DMS79 (cell line): ENCODE data around the gene RPL27.
A peak's percentile ranks its signal among the peaks of the same experiment; 100 is the strongest.
"Not testable (repeated sequence)": the region's sequence is repeated elsewhere in the genome, so short reads cannot be mapped to it uniquely, and the experiment has no call there.

Source experiments
- DNase-seq: peaks from one replicate; lab custom pipeline; 2025; lab: John Stamatoyannopoulos, UW

The RPL27 gene

GRCh38 chr17:42993913-42994312 is 4.3 kb upstream of the RPL27 start:
- not testable (repeated sequence) for DNase-seq

- no peak for DNase-seq
Observed at GRCh38 chr17:42997390-42997983, 732 bp upstream of the RPL27 start.

DNA sequence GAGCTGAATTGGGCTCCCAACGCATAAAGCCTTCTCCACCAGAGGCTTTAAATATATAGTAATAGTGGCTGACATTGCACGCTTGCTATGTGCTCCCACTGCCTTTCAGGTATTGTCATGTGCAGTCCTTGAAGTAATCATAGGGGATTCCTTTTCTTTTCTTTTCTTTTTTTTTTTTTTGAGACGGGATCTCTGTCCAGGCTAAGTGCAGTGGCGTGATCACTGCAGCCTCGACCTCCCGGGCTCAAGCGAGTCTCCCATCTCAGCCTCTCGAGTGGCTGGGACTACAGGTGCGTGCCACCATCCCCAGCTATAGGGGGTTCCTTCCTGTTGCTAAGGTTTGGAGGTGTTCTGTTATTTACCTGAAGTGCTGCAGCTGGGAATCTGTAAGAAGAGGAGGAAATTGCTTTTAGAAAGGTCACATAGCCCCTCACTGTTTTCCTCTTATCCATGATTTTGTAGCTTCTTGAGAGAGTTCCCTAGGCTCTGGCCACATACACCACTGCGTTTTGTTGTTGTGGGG is 845 bp downstream of the RPL27 start:
- no peak for DNase-seq

DNA sequence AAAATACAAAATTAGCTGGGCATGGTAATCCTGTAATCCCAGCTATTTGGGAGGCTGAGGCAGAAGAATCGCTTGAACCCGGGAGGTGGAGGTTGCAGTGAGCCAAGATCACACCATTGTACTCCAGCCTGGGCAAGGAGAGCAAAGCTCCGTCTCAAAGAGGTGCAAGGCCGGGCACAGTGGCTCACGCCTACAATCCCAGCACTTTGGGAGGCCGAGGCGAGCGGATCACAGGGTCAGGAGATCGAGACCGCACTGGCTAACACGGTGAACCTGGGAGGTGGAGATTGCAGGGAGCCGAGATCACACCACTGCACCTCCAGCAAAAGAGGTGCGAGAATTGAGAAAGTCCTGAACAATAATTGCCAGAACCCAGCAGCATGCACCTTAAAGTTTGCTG is 2.7 kb downstream of the RPL27 start:
- DNase-seq, result not testable (repeated sequence)

DNA sequence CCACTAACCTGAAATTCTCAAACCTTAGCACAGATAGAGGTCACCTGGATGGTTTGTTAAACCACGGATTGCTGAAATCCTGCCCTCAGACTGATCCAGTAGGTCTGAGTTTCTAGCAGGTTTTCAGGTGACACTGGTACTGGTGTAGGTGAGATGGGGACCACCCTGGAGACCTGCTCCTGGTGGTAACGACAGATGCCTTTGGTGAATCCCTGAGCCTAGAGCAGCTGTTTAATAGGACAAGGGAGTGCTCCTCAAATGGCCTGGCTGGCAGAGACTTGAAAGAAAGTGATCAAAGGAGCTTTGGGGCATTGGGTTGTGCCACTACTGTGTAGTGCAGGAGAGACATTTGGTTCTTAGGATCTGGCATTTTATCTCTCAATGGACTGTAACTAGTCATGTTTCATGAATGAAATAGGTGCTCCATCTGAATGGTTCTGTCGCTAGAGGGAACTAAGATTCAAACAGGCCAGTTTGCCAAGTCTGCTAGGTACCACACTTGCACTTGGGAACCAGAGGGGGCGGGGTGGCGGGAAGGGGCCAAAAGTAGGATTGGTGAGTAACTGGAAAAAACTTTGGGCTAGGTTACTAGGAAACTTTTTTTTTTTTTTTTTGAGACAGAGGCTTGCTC is 5.4 kb downstream of the RPL27 start:
- DNase-seq, result no peak

DNA sequence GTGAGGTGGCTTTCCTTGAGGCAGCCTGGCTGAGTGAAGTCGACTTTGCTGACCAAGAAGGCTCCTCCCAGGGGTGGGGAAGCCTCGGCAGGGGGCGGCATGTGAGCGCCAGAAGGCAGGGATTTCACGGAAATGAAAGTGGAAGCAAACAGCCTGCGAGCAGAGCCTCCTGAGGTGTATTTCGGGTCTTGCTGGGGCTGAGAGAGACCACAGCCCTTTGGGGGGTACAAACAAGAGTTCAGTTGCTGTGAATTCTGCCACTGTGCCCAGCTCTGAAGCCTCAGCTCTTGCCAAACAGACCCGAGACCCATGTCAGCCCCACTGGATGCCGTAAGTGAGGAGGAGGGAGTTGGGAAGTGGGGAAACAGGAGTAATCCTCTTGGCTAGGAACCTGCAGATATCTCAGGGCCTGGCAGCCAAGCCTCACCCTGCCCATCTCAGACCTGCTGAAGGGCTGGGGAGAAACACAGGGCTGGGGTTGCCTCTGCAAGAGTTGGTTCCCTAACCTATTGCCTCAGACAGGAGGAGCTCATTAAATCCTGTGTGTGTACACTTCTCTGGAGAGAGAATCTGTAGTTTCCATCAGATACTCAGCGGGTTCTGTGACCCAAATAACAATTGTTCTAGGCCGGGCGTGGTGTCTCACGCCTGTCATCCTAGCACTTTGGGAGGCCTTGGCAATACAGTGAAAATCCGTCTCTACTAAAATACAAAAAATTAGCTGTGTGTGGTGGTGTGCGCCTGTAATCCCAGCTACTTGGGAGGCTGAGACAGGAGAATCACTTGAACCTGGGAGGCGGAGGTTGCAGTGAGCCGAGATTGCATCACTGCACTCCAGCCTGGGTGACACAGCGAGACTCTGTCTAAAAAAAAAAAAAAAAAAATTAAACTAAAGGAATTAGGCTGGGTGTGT is 8.7 kb downstream of the RPL27 start, which contains the start of gene IFI35:
Gene IFI35 (plus strand): TSS at position 146 of the 913 bp plus-strand sequence. CDS start 164 bp downstream, at position 310.
- DNase-seq, result peak; percentile 50

DNA sequence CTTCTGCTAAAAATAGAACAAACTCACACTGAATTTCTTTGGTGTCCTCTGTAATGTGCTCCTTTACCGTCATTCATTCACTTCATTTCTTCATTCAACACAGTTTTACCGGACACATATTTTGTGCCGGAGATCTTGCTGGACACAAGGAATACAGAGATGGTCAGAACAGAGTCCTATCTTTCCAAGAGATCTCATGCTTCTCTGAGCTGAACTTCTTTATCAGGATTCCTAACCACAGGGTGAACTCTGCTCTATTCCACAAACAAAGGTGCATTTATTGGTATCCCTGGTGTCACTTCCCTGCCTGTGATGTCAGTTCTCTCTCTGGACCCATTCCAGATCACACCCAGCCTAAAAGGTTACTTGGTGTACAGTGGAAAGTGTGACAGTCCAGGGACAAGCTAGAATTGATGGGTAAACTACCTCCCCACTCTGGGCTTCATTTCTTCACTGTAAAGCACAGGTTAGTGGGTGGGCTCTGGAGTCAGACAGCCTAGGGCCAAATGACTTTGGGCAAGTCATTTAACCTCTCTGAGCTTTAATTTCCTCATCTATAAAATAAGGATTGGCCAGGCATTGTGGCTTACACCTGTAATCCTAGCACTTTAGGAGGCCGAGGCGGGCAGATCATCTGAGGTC is 12.6 kb downstream of the RPL27 start:
- DNase-seq, result no peak

- DNase-seq, result no peak
Observed at GRCh38 chr17:43011728-43012472, 13.7 kb downstream of the RPL27 start.

DNA sequence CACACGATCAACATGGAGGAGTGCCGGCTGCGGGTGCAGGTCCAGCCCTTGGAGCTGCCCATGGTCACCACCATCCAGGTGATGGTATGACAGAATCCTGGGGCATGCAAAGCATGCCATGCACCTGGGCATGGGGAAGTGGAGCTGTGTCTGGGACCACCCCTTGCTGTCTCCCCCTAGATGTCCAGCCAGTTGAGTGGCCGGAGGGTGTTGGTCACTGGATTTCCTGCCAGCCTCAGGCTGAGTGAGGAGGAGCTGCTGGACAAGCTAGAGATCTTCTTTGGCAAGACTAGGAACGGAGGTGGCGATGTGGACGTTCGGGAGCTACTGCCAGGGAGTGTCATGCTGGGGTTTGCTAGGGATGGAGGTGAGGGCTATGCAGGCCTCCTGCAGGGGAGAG is 15.1 kb downstream of the RPL27 start:
- no peak for DNase-seq

DNA sequence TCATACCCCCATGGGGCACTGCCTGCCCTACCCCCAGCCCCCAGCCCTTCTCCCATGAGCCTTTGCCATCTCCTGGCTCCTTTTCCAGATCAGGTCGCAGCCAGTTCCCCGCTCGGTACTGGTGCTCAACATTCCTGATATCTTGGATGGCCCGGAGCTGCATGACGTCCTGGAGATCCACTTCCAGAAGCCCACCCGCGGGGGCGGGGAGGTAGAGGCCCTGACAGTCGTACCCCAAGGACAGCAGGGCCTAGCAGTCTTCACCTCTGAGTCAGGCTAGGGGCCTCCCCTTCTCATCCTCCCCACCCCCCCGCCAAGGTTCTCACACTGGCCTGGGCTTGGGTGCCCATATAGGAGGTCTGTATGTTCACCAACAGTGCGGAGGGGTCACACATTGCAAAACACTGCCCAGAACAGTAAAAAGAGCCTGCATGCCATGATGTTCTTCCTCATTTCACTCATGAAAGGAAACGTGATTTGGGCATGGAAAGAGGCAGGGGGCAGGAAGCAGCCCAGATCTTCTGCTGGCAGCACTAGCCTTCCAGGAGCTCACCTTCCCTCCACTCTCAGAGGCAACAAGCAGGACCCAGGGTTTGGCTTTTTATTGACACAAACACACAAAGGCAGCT is 15.9 kb downstream of the RPL27 start:
- no peak for DNase-seq

- no peak for DNase-seq
Observed at GRCh38 chr17:43014649-43015542, 16.7 kb downstream of the RPL27 start.

DNA sequence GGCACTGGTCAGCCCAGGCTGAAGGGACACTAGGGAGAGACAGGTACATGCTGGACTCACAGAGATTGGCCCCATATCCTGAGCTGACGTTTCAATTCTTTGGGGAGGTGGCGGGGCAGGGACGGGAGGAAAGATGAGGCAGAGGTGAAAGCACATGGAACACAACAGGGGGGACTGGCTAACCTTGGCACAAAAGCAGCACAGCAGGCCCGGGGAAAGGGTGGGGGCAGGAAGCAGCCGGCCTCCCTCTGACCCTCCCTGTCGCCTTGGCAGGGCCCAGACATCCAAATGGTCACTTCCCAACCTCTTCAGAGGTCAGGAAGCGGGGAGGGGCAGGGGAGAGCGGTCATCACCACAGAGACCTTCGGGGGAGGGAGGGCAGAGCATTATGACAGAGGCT is 17.4 kb downstream of the RPL27 start:
- no peak for DNase-seq

DNA sequence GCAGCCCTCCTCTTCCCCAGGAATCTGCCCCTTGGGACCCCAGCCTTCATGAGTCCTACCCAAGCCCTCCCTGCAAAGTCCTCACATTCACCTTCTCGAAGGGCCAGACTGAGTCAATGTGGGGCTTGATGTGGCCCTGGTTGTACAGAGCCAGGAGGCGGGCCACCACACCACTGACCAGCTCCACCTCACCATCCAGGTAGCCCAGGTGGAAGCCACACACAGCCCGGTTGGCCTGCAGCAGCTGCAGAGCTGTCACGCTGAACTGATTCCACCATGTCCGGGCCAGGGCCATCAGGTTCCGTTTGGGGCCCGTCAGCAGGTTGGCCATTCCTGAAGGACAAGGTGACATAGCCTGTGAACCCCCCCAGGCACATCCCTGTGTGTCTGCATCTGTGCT is 18.0 kb downstream of the RPL27 start:
- DNase-seq, result no peak

DNA sequence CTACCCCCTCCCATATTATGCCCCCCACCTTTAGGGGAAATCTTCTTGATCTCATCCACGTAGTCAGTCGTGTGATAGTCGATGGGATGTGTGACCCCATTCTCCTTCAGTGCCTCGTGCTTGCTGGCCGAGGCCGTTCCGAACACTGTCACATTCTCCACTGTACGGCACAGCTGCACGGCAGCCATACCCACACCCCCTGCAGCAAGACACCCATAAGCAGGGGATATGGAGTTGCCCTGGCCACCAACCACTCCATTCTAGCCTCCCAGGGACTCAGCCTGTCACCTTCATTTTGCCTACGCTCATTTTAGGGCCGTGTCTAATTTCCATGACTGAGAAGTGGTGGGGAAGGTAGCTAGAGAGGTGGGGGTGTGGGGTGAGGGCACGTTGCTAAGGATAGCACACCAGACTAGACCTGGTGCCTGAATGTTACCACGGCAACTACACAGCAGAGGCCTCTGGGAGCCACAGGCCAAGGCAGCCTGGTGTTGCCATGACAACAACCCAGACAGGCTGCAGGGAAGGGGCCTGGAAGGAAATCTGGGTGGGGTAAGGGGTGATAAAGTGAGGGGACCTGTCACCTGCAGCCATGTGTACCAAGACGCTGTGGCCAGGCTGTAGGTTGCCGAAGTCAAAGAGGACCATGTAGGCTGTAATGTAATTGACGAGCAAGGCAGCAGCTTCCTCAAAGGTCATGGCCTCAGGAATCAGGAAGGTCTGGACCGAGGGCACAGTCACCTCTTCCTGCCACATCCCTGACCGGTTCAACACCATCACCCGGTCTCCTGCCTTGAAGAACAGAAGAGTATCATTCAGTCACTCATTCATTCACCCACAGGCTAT is 20.0 kb downstream of the RPL27 start:
- DNase-seq, result peak; percentile 20

- no peak for DNase-seq
Observed at GRCh38 chr17:43018932-43019331, 20.7 kb downstream of the RPL27 start.

- no peak for DNase-seq
Observed at GRCh38 chr17:43019418-43019817, 21.2 kb downstream of the RPL27 start.

GRCh38 chr17:43020030-43020621 is 21.9 kb downstream of the RPL27 start:
- no peak for DNase-seq
